ENCODE measurements around the gene DVL1.

The DVL1 gene

DNA sequence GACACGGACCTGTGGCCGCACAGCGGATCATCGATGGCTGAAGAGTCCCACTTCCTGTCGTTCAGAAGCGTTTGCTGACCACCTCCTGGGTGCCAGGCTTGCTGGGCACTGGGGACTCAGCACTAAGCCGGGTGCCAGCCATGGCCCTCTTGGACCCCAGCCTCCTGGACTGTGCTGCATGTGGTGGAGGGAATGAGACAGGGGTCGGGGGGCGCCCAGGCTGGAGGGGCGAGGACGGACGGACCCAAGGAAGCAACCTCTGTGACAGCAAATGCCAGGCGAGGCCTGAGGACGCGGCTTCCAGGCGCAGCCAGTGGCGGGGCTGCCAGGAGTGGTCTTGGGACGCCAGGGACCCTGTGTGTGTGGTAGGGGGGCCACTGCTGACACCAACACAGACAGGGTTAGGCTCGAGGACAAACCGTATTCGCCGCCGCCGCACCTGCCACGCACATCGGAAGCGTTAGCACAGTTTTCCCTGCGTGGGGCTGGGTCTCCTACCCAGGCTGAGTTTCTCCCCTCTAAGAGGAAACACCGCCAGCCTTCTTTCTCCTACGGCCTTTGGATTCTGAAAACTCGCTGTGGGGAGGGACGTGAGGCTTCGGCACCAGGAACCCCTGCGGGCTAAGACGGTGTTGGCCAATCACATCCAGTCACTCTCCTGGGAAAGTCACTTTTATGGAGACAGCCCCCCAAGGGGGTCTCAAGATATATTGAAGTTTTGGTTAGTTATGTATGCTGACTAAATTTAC lies 12.2 kb upstream of the DVL1 start:
- no peak overlapping the region for H3K4ac ChIP-seq (ENCODE audit: low read depth, low read length)
- H3K36me3 ChIP-seq (ENCODE audit: control insufficient read depth, insufficient read depth, low read length) = no peaks in the 10 kb centered on the region
- H2BK15ac ChIP-seq (replicated peaks; ENCODE audit: low read depth) = no peak overlapping the region
- DNase-seq = no peak
- H3K18ac ChIP-seq (ENCODE audit: low read length) = no peak overlapping the region
- peaks cover 3% of the 10 kb centered on the region for H3K4me1 ChIP-seq (ENCODE audit: control insufficient read depth, low read depth, low read length)
- no peak overlapping the region for H3K23ac ChIP-seq (ENCODE audit: low read length)
- H3K79me1 ChIP-seq (ENCODE audit: low read length) = no peaks in the 10 kb centered on the region
- H3K79me2 ChIP-seq (ENCODE audit: control insufficient read depth, insufficient read depth, low read length) = no peaks in the 10 kb centered on the region
- no peak overlapping the region for H3K56ac ChIP-seq (ENCODE audit: low read length)
- no peak overlapping the region for H2BK120ac ChIP-seq (ENCODE audit: low read depth, low read length)
- H2AK5ac ChIP-seq (ENCODE audit: low read length) = no peak overlapping the region
- H4K8ac ChIP-seq (ENCODE audit: low read depth, low read length) = no peak overlapping the region
- no peak overlapping the region for H2BK5ac ChIP-seq (ENCODE audit: low read length)
- H3K27me3 ChIP-seq (ENCODE audit: insufficient read depth, low read length, poor library complexity) = no peaks in the 10 kb centered on the region
- no peak overlapping the region for H3K27ac ChIP-seq (ENCODE audit: low read depth, low read length)
- H3K4me2 ChIP-seq (ENCODE audit: low read length) = no peak overlapping the region
- H4K5ac ChIP-seq (ENCODE audit: low read length) = no peak overlapping the region
- WGBS (ENCODE audit: extremely low coverage, insufficient coverage, low lambda C conversion rate) = no CpG with 5 or more reads among the region's 35 CpGs
- no peak overlapping the region for H3K9ac ChIP-seq (ENCODE audit: low read length)
- no peak overlapping the region for H3K4me3 ChIP-seq (ENCODE audit: low read length)

DNA sequence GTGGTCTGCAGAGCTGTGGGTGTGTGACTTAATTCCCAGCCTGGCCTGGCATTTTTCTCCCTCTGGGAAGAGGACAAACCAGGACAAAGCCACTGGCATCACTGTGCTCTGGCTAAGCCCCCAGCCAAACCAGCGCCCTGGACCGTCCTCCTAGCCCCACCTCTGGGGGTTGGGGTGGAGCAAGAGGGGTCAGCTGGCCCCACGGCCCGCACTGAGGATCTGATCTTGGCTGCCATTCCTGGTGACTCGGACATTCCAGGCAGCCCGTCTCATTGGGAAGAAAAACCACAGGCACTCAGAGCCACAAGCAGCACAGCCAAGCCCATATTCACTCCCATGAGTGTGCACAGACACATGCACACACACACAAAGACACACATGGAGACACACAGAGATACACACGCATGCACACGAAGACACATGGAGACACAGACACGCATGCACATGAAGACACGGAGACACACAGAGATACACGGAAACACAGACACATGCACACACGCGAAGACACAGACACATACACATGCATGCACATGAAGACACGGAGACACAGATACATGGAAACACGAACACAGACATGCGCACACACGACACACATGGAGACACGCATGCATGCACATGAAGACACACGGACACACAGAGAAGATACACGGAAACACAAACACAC lies 11.4 kb upstream of the DVL1 start:
- Histone ChIP-seq H2BK120ac (ENCODE audit: low read depth, low read length) (no peak overlapping the region), H3K56ac (ENCODE audit: low read length) (peak overlapping the region; percentile 7), H4K5ac (ENCODE audit: low read length) (no peak overlapping the region), H3K18ac (ENCODE audit: low read length) (no peak overlapping the region), H3K9ac (ENCODE audit: low read length) (no peak overlapping the region), H3K79me1 (ENCODE audit: low read length) (no peaks in the 10 kb centered on the region), H3K4me3 (ENCODE audit: low read length) (no peak overlapping the region), H4K8ac (ENCODE audit: low read depth, low read length) (no peak overlapping the region), H3K36me3 (ENCODE audit: control insufficient read depth, insufficient read depth, low read length) (no peaks in the 10 kb centered on the region), H3K27ac (ENCODE audit: low read depth, low read length) (no peak overlapping the region), H3K79me2 (ENCODE audit: control insufficient read depth, insufficient read depth, low read length) (no peaks in the 10 kb centered on the region), H3K4ac (ENCODE audit: low read depth, low read length) (no peak overlapping the region), H3K23ac (ENCODE audit: low read length) (no peak overlapping the region), H3K4me2 (ENCODE audit: low read length) (no peak overlapping the region), H3K4me1 (ENCODE audit: control insufficient read depth, low read depth, low read length) (peaks cover 3% of the 10 kb centered on the region), H2AK5ac (ENCODE audit: low read length) (peak overlapping the region; percentile 32), H2BK5ac (ENCODE audit: low read length) (no peak overlapping the region), H3K27me3 (ENCODE audit: insufficient read depth, low read length, poor library complexity) (no peaks in the 10 kb centered on the region), H2BK15ac (replicated peaks; ENCODE audit: low read depth) (no peak overlapping the region)
- peak; percentile 90 for DNase-seq
- no CpG with 5 or more reads among the region's 20 CpGs for WGBS (ENCODE audit: extremely low coverage, insufficient coverage, low lambda C conversion rate)

DNA sequence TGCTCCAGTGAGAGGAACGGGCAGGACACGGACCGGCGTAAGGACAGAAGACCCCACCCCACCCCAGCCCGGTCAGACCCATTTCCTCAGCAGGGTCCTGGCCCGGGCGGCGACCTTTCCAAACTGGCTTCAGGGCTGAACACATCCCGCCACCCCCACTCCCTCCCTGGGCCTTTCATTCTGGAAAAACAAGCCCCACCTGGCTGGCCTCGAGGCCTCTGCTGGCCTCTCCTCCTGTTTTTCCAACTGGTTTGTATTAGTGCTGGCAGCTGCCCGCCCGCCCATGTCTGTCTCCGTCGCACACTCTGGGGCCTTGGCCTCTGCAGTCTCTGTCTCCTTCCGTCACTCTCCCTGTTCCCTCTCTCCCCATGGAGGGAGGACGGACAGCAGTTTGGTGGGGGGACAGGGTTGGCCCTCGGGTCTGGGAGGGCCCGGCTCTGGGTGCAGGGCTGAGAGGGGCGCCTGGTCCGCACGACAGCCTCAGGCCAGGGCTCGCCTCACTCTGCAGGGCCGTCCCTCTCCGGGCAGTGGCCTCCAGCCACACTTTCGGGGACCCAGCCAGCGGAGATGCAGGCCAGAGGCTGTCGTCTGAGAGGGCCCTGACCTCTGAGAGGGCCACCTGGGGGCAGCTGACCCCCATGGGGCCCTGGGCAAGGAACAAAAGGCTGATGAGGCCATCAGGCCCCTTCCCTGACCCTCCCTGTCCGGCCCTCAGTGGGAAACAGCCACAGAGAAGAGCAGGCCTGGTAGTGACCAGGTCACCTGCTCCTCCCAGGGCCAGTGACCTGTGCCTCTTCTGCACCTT lies 10.6 kb upstream of the DVL1 start:
- DNase-seq = no peak
- H3K79me1 ChIP-seq (ENCODE audit: low read length) = no peaks in the 10 kb centered on the region
- H2AK5ac ChIP-seq (ENCODE audit: low read length) = no peak overlapping the region
- H3K27ac ChIP-seq (ENCODE audit: low read depth, low read length) = peak overlapping the region; percentile 34
- H2BK5ac ChIP-seq (ENCODE audit: low read length) = no peak overlapping the region
- no CpG with 5 or more reads among the region's 28 CpGs for WGBS (ENCODE audit: extremely low coverage, insufficient coverage, low lambda C conversion rate)
- H2BK120ac ChIP-seq (ENCODE audit: low read depth, low read length) = no peak overlapping the region
- peaks cover under 1% of the 10 kb centered on the region for H3K27me3 ChIP-seq (ENCODE audit: insufficient read depth, low read length, poor library complexity)
- H3K23ac ChIP-seq (ENCODE audit: low read length) = no peak overlapping the region
- H3K4me2 ChIP-seq (ENCODE audit: low read length) = no peak overlapping the region
- no peak overlapping the region for H4K8ac ChIP-seq (ENCODE audit: low read depth, low read length)
- H3K4me1 ChIP-seq (ENCODE audit: control insufficient read depth, low read depth, low read length) = peaks cover 3% of the 10 kb centered on the region
- H3K4me3 ChIP-seq (ENCODE audit: low read length) = no peak overlapping the region
- H3K18ac ChIP-seq (ENCODE audit: low read length) = no peak overlapping the region
- no peaks in the 10 kb centered on the region for H3K36me3 ChIP-seq (ENCODE audit: control insufficient read depth, insufficient read depth, low read length)
- peak overlapping the region; percentile 60 for H3K56ac ChIP-seq (ENCODE audit: low read length)
- H4K5ac ChIP-seq (ENCODE audit: low read length) = no peak overlapping the region
- no peaks in the 10 kb centered on the region for H3K79me2 ChIP-seq (ENCODE audit: control insufficient read depth, insufficient read depth, low read length)
- H2BK15ac ChIP-seq (replicated peaks; ENCODE audit: low read depth) = no peak overlapping the region
- no peak overlapping the region for H3K9ac ChIP-seq (ENCODE audit: low read length)
- H3K4ac ChIP-seq (ENCODE audit: low read depth, low read length) = no peak overlapping the region

DNA sequence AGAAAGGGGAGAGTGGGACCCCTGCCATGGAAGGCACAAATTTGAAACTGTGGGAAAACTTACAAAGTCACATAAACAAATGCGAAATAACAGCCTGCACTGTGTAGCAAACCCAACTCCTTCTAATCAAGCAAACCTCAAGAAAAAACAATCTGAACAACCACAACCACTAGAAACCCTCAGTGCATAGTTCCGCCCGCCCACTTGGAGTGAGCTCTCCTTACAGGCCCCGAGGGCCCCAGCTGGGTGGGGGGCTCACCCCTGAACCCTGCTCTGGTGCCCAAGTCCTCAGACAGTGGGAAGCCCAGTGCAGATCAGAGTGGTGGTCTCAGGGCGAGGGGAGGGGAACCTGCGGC lies 10.1 kb upstream of the DVL1 start:
- Histone ChIP-seq H2BK120ac (ENCODE audit: low read depth, low read length) (no peak overlapping the region), H4K8ac (ENCODE audit: low read depth, low read length) (no peak overlapping the region), H3K4me2 (ENCODE audit: low read length) (no peak overlapping the region), H2AK5ac (ENCODE audit: low read length) (no peak overlapping the region), H3K18ac (ENCODE audit: low read length) (no peak overlapping the region), H3K79me1 (ENCODE audit: low read length) (no peaks in the 10 kb centered on the region), H3K27me3 (ENCODE audit: insufficient read depth, low read length, poor library complexity) (peaks cover 6% of the 10 kb centered on the region), H3K23ac (ENCODE audit: low read length) (no peak overlapping the region), H2BK15ac (replicated peaks; ENCODE audit: low read depth) (no peak overlapping the region), H3K36me3 (ENCODE audit: control insufficient read depth, insufficient read depth, low read length) (no peaks in the 10 kb centered on the region), H3K4ac (ENCODE audit: low read depth, low read length) (no peak overlapping the region), H3K4me1 (ENCODE audit: control insufficient read depth, low read depth, low read length) (peaks cover 3% of the 10 kb centered on the region), H3K27ac (ENCODE audit: low read depth, low read length) (no peak overlapping the region), H4K5ac (ENCODE audit: low read length) (no peak overlapping the region), H3K9ac (ENCODE audit: low read length) (no peak overlapping the region), H3K4me3 (ENCODE audit: low read length) (no peak overlapping the region), H3K79me2 (ENCODE audit: control insufficient read depth, insufficient read depth, low read length) (no peaks in the 10 kb centered on the region), H2BK5ac (ENCODE audit: low read length) (no peak overlapping the region), H3K56ac (ENCODE audit: low read length) (peak overlapping the region; percentile 70)
- WGBS (ENCODE audit: extremely low coverage, insufficient coverage, low lambda C conversion rate) = no CpG with 5 or more reads among the region's 6 CpGs
- DNase-seq = no peak

DNA sequence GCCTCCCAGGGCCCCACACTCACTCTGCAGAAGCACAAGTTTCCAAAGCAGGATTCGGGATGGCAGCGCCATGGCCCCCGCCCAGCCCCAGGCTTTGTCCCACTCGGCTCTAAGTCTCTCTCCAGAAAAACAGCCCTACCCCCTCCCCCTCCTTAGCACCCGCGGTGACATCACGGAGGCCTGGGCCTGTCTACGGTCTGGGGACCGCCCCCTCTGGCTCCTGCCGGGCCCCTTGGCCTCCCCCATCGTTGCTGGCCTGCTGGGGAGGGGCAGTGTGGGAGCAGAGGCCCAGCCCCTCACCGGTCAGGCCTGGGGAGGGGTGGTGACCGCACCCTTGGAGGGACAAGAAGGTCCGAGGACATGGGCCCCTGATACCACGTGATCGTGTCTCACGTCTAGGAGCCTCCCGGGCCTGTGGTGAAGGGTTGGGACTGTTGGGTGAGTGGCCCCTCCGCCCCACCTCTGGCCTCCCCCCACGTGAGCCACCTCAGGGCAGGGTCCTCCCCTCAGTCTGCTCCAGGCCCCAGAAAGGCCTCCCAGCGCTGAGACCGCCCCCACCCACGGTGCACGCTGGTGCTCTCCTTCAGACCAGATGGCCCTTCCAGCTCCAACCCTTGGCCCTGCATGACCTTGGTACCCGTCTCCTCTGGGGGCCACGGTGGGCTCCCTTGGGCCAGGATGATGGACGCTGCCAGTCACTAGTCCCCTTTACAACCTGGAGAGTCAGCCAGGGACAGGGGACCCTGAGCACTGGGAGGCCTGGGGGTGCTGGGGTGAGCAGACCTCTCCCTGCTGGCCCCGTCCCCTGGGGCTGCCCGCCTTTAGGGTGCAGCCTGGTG lies 9.4 kb upstream of the DVL1 start, which contains the start of gene MXRA8:
Gene MXRA8 (minus strand): TSS at position 123 of the 839 bp plus-strand sequence. CDS start 51 bp downstream, at position 72.
- peak within 1 kb of the TSS; percentile 28 for H3K18ac ChIP-seq (ENCODE audit: low read length)
- peak; percentile 78 for DNase-seq
- peak within 1 kb of the TSS; percentile 5 for H2BK120ac ChIP-seq (ENCODE audit: low read depth, low read length)
- no peak within 1 kb of the TSS for H4K5ac ChIP-seq (ENCODE audit: low read length)
- H3K23ac ChIP-seq (ENCODE audit: low read length) = no peak within 1 kb of the TSS
- peaks cover 3% of the 10 kb centered on the region for H3K4me1 ChIP-seq (ENCODE audit: control insufficient read depth, low read depth, low read length)
- no peak within 1 kb of the TSS for H2BK5ac ChIP-seq (ENCODE audit: low read length)
- no peak within 1 kb of the TSS for H2AK5ac ChIP-seq (ENCODE audit: low read length)
- no peaks in the 10 kb centered on the region for H3K79me1 ChIP-seq (ENCODE audit: low read length)
- no peak within 1 kb of the TSS for H3K4me3 ChIP-seq (ENCODE audit: low read length)
- H3K79me2 ChIP-seq (ENCODE audit: control insufficient read depth, insufficient read depth, low read length) = no peaks in the 10 kb centered on the region
- no CpG with 5 or more reads among the region's 29 CpGs for WGBS (ENCODE audit: extremely low coverage, insufficient coverage, low lambda C conversion rate)
- H3K56ac ChIP-seq (ENCODE audit: low read length) = peak within 1 kb of the TSS; percentile 70
- H4K8ac ChIP-seq (ENCODE audit: low read depth, low read length) = no peak within 1 kb of the TSS
- H3K4me2 ChIP-seq (ENCODE audit: low read length) = no peak within 1 kb of the TSS
- peaks cover 6% of the 10 kb centered on the region for H3K27me3 ChIP-seq (ENCODE audit: insufficient read depth, low read length, poor library complexity)
- H2BK15ac ChIP-seq (replicated peaks; ENCODE audit: low read depth) = no peak within 1 kb of the TSS
- H3K27ac ChIP-seq (ENCODE audit: low read depth, low read length) = no peak within 1 kb of the TSS
- H3K36me3 ChIP-seq (ENCODE audit: control insufficient read depth, insufficient read depth, low read length) = no peaks in the 10 kb centered on the region
- H3K4ac ChIP-seq (ENCODE audit: low read depth, low read length) = peak within 1 kb of the TSS; percentile 49
- peak within 1 kb of the TSS; percentile 42 for H3K9ac ChIP-seq (ENCODE audit: low read length)
